Mononuclear cell (primary cell): ENCODE measurements around the gene NUP42. TPM values are rescaled to one million over a fixed set of nuclear protein-coding genes. Genes with fewer than 3 reads are reported as not detected.
A peak's percentile ranks its signal among the peaks of the same experiment; 100 is the strongest.
"Not testable (repeated sequence)": the region's sequence is repeated elsewhere in the genome, so short reads cannot be mapped to it uniquely, and the experiment has no call there.

Experiments used
- H3K27me3 ChIP-seq: 2 replicates; pipeline ENCODE4 v1.6.0; 2011; ENCODE audit warnings: low read length, control low read depth; ENCODE audit not compliant: insufficient read depth
- H3K4me1 ChIP-seq: 2 replicates; pipeline ENCODE4 v1.5.1; 2011; ENCODE audit warnings: mild to moderate bottlenecking, low read length, control low read depth; ENCODE audit not compliant: insufficient read depth
- H3K4me3 ChIP-seq: 2 replicates; pipeline ENCODE4 v1.5.1; 2011; ENCODE audit warnings: mild to moderate bottlenecking, low read length, moderate library complexity
- H3K9me3 ChIP-seq: 2 replicates; pipeline ENCODE4 v1.5.1; 2011; ENCODE audit warnings: low read depth, mild to moderate bottlenecking, control low read depth, low read length
- total RNA-seq: library from RNA; depleted of rRNA; stranded (reverse); fragments of >200 nt; gene quantifications from one replicate; pipeline ENCODE4 v1.2.3, GENCODE V29; 2012

Gene NUP42
- total RNA-seq, 1 donor, result 18.9 TPM

DNA sequence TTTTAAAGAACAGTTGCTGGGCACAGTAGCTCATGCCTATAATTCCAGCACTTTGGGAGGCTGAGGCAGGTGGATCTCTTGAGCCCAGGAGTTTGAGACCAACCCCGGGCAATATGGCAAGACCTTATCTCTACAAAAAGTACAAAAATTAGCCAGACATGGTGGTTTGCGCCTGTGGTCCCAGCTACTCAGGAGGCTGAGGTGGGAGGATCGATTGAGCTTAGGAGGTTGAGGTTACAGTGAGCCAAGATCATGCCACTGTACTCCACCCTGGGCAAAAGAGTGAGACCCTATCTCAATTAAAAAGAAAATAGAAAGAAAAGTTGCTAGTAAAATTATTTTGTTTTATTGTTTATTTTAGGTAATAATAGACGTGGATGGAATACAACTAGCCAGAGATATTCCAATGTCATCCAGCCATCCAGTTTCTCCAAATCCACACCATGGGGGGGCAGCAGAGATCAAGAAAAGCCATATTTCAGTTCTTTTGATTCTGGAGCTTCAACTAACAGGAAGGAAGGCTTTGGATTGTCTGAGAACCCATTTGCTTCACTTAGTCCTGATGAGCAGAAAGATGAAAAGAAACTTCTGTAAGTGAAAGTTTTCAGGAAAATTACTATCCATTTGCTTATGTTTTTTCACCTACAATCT is 3.0 kb downstream of the NUP42 start:
- Histone ChIP-seq H3K4me1 (peaks cover 28% of the 10 kb centered on the region), H3K4me3 (no peak overlapping the region), H3K9me3 (no peaks in the 10 kb centered on the region)

GRCh38 chr7:23185980-23186379 is 4.1 kb downstream of the NUP42 start:
- Histone ChIP-seq H3K4me1 (peaks cover 27% of the 10 kb centered on the region), H3K9me3 (no peaks in the 10 kb centered on the region), H3K4me3 (no peak overlapping the region), H3K27me3 (no peaks in the 10 kb centered on the region)

More for the DNA sequence above, 3.0 kb downstream of the NUP42 start:
- no peaks in the 10 kb centered on the region for H3K27me3 ChIP-seq

GRCh38 chr7:23191022-23191421 is 9.2 kb downstream of the NUP42 start:
- H3K4me1 ChIP-seq, result no peaks in the 10 kb centered on the region
- H3K27me3 ChIP-seq, result no peaks in the 10 kb centered on the region
- H3K4me3 ChIP-seq, result no peak overlapping the region
- no peaks in the 10 kb centered on the region for H3K9me3 ChIP-seq

DNA sequence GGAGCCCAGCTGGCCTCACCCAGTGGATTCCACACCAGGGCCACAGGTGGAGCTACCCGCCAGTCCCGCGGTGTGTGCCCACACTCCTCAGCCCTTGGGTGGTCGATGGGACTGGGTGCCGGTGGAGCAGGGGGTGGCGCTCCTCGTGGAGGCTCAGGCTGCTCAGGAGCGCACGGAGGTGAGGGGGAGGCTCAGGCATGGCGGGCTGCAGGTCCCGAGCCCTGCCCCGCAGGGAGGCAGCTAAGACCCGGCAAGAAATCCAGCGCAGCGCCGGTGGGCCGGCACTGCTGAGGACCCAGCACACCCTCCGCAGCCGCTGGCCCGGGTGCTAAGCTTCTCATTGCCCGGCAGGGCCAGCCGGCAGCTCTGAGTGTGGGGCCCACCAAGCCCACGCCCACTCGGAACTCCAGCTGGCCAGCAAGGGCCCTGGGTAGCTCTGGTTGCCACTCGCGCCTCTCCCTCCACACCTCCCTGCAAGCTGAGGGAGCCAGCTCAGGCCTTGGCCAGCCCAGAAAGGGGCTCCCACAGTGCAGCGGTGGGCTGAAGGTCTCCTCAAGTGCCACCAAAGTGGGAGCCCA is 11.9 kb downstream of the NUP42 start:
- not testable (repeated sequence) for H3K27me3 ChIP-seq, H3K4me1 ChIP-seq, H3K9me3 ChIP-seq, H3K4me3 ChIP-seq

DNA sequence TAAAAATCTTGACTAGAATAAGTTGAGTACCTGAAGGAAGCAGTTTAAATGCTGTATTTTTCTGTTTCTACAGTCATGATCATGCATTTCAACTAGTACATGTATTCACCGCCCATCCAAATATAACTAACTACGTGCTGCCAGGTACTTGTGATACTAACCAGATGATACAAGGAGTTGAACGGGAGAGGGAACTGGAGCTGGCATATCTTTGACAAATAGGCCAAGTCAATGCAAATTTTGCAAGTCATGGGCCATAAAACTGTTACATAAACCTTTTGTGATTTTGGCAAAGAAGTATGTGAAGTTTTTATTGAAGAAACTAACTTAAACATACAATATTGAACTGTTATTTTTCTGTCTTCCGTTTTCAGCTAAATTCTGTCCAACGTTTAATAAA is 14.5 kb downstream of the NUP42 start:
- H3K9me3 ChIP-seq, result no peaks in the 10 kb centered on the region
- H3K4me3 ChIP-seq, result no peak overlapping the region
- no peaks in the 10 kb centered on the region for H3K27me3 ChIP-seq
- H3K4me1 ChIP-seq, result no peaks in the 10 kb centered on the region

- H3K4me1 ChIP-seq, H3K27me3 ChIP-seq, H3K9me3 ChIP-seq, H3K4me3 ChIP-seq: not testable (repeated sequence)
These were observed 15.9 kb downstream of the NUP42 start for GRCh38 chr7:23197745-23198144.

DNA sequence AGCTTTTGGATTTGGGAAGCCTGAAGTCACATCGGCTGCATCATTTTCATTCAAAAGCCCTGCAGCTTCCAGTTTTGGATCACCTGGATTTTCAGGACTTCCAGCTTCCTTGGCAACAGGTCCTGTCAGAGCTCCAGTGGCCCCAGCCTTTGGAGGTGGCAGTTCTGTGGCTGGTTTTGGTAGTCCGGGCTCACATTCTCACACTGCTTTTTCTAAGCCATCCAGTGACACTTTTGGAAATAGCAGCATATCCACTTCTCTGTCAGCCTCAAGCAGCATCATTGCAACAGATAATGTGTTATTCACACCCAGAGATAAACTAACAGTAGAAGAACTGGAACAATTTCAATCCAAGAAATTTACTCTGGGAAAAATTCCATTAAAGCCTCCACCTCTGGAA is 18.5 kb downstream of the NUP42 start:
- Histone ChIP-seq H3K4me1 (no peaks in the 10 kb centered on the region), H3K27me3 (no peaks in the 10 kb centered on the region), H3K9me3 (no peaks in the 10 kb centered on the region), H3K4me3 (no peak overlapping the region)

GRCh38 chr7:23204241-23204640 is 22.4 kb downstream of the NUP42 start:
- Histone ChIP-seq H3K4me1 (peaks cover 28% of the 10 kb centered on the region), H3K9me3 (no peaks in the 10 kb centered on the region)

GRCh38 chr7:23205577-23205908 is 23.7 kb downstream of the NUP42 start:
- Histone ChIP-seq H3K27me3 (no peaks in the 10 kb centered on the region), H3K4me3 (peak overlapping the region; percentile 10), H3K9me3 (no peaks in the 10 kb centered on the region), H3K4me1 (peaks cover 41% of the 10 kb centered on the region)

More at GRCh38 chr7:23204241-23204640, 22.4 kb downstream of the NUP42 start:
- H3K4me3 ChIP-seq, result no peak overlapping the region
- H3K27me3 ChIP-seq, result no peaks in the 10 kb centered on the region

DNA sequence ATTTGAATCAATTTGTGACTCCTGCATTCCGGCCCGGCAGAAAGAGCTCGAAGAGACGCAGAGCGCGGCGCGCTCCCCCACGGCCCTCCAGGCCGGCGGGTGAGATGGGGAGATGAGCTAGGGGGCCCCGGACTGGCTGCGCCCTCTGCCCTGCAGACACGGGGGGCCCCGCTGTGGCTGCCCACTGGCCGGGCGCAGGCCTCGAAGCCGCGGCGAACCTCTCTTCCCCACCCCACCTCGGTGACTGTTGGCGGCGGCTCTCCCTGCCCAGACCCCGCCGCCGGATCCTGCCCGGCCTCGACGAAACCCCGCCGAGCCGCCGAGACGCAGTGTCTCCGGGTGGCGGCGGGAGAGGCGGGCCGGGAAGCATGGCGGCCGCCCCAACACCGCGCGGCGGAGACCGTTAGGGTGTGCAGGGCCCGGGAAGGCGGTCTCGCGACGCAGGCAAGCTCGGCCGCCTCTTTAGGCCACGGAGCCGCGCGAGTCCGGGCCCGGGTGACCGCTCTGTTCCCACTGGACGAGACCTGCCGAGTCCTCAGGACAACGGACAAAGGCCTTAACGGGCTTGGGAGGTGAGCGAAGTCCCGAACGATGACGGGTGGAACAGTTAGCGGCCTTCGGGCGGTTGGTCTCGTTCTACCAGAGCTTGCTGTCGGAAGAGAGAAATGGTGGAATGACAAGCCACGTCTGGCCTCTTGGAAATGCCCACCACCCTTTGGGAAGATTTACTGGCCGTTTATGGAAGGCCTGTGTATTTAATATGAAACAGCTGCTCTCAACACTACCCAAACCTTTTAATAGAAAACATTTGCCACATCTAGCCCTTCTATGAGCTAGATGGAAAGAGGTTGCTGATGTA is 24.3 kb downstream of the NUP42 start:
- H3K27me3 ChIP-seq, result no peaks in the 10 kb centered on the region
- peaks cover 46% of the 10 kb centered on the region for H3K4me1 ChIP-seq
- H3K9me3 ChIP-seq, result no peaks in the 10 kb centered on the region
- peak overlapping the region; percentile 10 for H3K4me3 ChIP-seq

DNA sequence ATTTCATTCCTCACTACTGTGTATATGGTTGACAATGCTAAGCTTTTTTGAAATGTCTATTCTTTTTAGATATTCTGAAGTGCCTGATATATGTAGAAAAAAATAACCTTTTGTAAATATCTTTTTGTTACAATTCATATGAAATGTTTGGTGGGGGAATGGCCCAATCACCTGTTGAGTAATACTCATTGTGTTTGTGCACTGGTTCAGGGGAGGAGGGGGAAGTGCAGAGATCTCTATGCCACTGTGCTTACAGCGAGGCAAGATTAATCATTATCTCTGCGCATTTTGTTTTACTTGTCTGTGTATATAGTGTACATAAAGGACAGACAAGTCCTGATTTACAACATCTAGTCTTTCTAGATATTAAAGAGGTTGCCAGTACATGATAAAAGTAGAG is 25.2 kb downstream of the NUP42 start:
- H3K9me3 ChIP-seq, result no peaks in the 10 kb centered on the region
- no peak overlapping the region for H3K4me3 ChIP-seq
- no peaks in the 10 kb centered on the region for H3K27me3 ChIP-seq
- peaks cover 46% of the 10 kb centered on the region for H3K4me1 ChIP-seq

DNA sequence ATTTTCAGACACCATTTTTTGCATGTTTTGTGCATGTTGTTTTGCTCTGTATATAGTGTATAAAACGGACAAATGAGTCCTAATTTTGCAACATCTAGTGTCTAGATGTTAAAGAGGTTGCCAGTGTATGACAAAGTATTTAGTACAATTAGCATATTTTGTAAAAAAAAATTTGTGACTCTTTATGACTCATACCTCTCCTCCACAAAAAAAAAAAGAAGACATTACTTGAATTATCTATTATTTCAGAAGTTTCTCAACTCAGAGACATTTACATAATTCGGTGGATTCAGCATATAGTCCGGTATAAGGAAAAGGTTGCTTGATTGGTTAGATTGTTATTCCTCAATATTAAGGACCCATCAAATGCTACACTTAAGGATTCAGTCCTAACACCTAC is 26.0 kb downstream of the NUP42 start:
- Histone ChIP-seq H3K27me3 (no peaks in the 10 kb centered on the region), H3K4me1 (peaks cover 46% of the 10 kb centered on the region), H3K4me3 (no peak overlapping the region), H3K9me3 (no peaks in the 10 kb centered on the region)

GRCh38 chr7:23208316-23208715 is 26.5 kb downstream of the NUP42 start:
- Histone ChIP-seq H3K4me1 (peaks cover 46% of the 10 kb centered on the region), H3K27me3 (no peaks in the 10 kb centered on the region), H3K9me3 (no peaks in the 10 kb centered on the region), H3K4me3 (no peak overlapping the region)

- H3K4me3 ChIP-seq, result no peak overlapping the region
- H3K27me3 ChIP-seq, result no peaks in the 10 kb centered on the region
- H3K4me1 ChIP-seq, result peaks cover 46% of the 10 kb centered on the region
- H3K9me3 ChIP-seq, result no peaks in the 10 kb centered on the region
These were observed 28.7 kb downstream of the NUP42 start for GRCh38 chr7:23210506-23210905.

DNA sequence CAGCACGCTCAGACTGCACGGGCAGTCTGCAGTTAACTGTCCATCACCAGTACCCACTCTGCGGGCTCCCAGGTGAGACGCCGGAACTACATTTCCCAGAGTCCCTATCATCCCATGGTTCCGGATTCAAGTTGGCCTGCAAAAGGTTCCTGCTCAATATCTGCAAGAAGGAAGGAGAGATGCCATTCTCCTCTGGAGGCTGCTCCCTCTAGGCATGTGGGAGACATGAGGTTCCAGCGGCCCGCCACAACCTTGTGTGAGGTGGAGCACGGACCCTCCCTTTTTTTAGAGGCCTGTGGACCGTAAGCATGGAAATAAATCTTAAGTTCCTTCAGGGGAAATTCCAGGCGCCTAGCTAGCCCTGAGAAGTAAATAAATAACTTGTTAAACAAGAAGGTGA is 29.7 kb downstream of the NUP42 start:
- H3K4me1 ChIP-seq, result peaks cover 51% of the 10 kb centered on the region
- H3K9me3 ChIP-seq, result no peaks in the 10 kb centered on the region
- no peaks in the 10 kb centered on the region for H3K27me3 ChIP-seq
- no peak overlapping the region for H3K4me3 ChIP-seq
